DOHH2 (cell line): ENCODE results near the gene SUGP2.

Source experiments
- EZH2phosphoT487 ChIP-seq: fragments of 200-600 bp; sonication (generic); IDR thresholded peaks from 2 replicates; pipeline ENCODE4 v1.6.1; 2017; ENCODE audit warnings: borderline replicate concordance, mild to moderate bottlenecking, antibody characterized with exemption, low read length, moderate library complexity, mixed read lengths
- TF ChIP-seq, protein P1 (sequence below): fragments of 200-600 bp; sonication (generic); IDR thresholded peaks from one replicate; pipeline ENCODE4 v1.5.1; 2014; ENCODE audit warnings: antibody characterized with exemption, mild to moderate bottlenecking, low read depth, low read length; ENCODE audit not compliant: poor library complexity, severe bottlenecking

DNA sequence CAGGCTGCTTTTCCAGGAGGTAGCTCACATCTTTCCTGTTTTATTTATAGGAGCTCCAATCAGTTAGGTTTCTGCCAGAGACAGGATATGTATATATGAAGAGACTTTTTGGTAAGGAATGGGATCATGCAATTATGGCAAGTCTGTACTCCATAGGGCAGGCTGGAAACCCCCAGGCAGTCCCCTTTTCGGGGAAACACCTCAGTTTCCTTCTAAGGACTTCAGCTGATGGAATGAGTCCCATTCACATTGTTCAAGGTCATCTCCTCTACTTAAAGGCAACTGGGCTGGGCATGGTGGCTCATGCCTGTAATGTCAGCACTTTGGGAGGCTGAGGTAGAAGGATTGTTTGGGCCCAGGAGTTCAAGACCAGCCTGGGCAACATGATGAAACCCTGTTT lies 19.6 kb upstream of the SUGP2 start:
- TF ChIP-seq, protein P1, sequence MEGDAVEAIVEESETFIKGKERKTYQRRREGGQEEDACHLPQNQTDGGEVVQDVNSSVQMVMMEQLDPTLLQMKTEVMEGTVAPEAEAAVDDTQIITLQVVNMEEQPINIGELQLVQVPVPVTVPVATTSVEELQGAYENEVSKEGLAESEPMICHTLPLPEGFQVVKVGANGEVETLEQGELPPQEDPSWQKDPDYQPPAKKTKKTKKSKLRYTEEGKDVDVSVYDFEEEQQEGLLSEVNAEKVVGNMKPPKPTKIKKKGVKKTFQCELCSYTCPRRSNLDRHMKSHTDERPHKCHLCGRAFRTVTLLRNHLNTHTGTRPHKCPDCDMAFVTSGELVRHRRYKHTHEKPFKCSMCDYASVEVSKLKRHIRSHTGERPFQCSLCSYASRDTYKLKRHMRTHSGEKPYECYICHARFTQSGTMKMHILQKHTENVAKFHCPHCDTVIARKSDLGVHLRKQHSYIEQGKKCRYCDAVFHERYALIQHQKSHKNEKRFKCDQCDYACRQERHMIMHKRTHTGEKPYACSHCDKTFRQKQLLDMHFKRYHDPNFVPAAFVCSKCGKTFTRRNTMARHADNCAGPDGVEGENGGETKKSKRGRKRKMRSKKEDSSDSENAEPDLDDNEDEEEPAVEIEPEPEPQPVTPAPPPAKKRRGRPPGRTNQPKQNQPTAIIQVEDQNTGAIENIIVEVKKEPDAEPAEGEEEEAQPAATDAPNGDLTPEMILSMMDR: no peak
- TF ChIP-seq EZH2phosphoT487: no peak
